HepG2 (cell line): ENCODE data around the gene TPGS1. TPM values are rescaled to one million over a fixed set of nuclear protein-coding genes. Genes with fewer than 3 reads are reported as not detected.

Experiments
- CBX1 ChIP-seq: IDR thresholded peaks from one replicate; pipeline ENCODE4 v1.6.1; 2016; ENCODE audit warnings: antibody characterized with exemption, low read depth
- EEA1 ChIP-seq: sonication (generic); formaldehyde crosslinking; IDR thresholded peaks from 2 replicates; pipeline ENCODE4 v1.5.1; 2020; ENCODE audit warnings: mild to moderate bottlenecking, missing genetic modification reagents, borderline replicate concordance
- FOXO1 ChIP-seq: sonication (generic); formaldehyde crosslinking; IDR thresholded peaks from 2 replicates; pipeline ENCODE4 v1.4.0; 2020; ENCODE audit warnings: missing genetic modification reagents
- GATAD2A ChIP-seq: IDR thresholded peaks from 2 replicates; pipeline ENCODE4 v1.6.1; 2016
- GPBP1L1 ChIP-seq: sonication (generic); formaldehyde crosslinking; IDR thresholded peaks from 2 replicates; pipeline ENCODE4 v1.5.0; 2020; ENCODE audit warnings: mild to moderate bottlenecking, missing genetic modification reagents
- HDAC1 ChIP-seq: sonication (generic); formaldehyde crosslinking; IDR thresholded peaks from 2 replicates; pipeline ENCODE4 v1.5.1; 2020; ENCODE audit warnings: mild to moderate bottlenecking, missing genetic modification reagents
- HNRNPL ChIP-seq: fragments of 200-400 bp; formaldehyde crosslinking; IDR thresholded peaks from 2 replicates; pipeline ENCODE4 v1.6.1; 2017; ENCODE audit warnings: mild to moderate bottlenecking, low read depth, low read length
- MED1 ChIP-seq: sonication (generic); formaldehyde crosslinking; IDR thresholded peaks from 2 replicates; pipeline ENCODE4 v1.4.0; 2020; ENCODE audit warnings: missing genetic modification reagents
- NFKB2 ChIP-seq: sonication (generic); formaldehyde crosslinking; IDR thresholded peaks from 2 replicates; pipeline ENCODE4 v1.4.0; 2020; ENCODE audit warnings: missing genetic modification reagents, borderline replicate concordance
- PHF8 ChIP-seq: sonication (generic); formaldehyde crosslinking; IDR thresholded peaks from 2 replicates; pipeline ENCODE4 v1.5.0; 2020; ENCODE audit warnings: missing genetic modification reagents
- POGZ ChIP-seq: sonication (generic); formaldehyde crosslinking; IDR thresholded peaks from 2 replicates; pipeline ENCODE4 v1.4.0; 2020; ENCODE audit warnings: mild to moderate bottlenecking, missing genetic modification reagents
- SALL2 ChIP-seq: sonication (generic); formaldehyde crosslinking; IDR thresholded peaks from 2 replicates; pipeline ENCODE4 v1.8.1; 2023; ENCODE audit warnings: mild to moderate bottlenecking, missing genetic modification reagents, inconsistent platforms
- SIN3A ChIP-seq: IDR thresholded peaks from 2 replicates; pipeline ENCODE4 v1.6.1; 2011; ENCODE audit warnings: low read depth, mild to moderate bottlenecking, control low read depth, low read length, borderline replicate concordance
- TEAD3 ChIP-seq: optimal IDR thresholded peaks from 2 replicates; pipeline ENCODE3; 2016; ENCODE audit warnings: borderline replicate concordance
- ZHX1 ChIP-seq: sonication (generic); formaldehyde crosslinking; IDR thresholded peaks from 2 replicates; pipeline ENCODE4 v1.8.1; 2022; ENCODE audit warnings: low read depth, mild to moderate bottlenecking, missing genetic modification reagents
- ZNF230 ChIP-seq: sonication (generic); formaldehyde crosslinking; IDR thresholded peaks from 2 replicates; pipeline ENCODE4 v1.4.0; 2020; ENCODE audit warnings: mild to moderate bottlenecking, missing genetic modification reagents
- ZNF350 ChIP-seq: sonication (generic); formaldehyde crosslinking; IDR thresholded peaks from 2 replicates; pipeline ENCODE4 v1.4.0; 2020; ENCODE audit warnings: mild to moderate bottlenecking, low read depth, missing genetic modification reagents, borderline replicate concordance
- ZNF512B ChIP-seq: sonication (generic); formaldehyde crosslinking; IDR thresholded peaks from 2 replicates; pipeline ENCODE4 v1.5.1; 2020; ENCODE audit warnings: missing genetic modification reagents, mild to moderate bottlenecking, borderline replicate concordance
- ZNF563 ChIP-seq: sonication (generic); formaldehyde crosslinking; IDR thresholded peaks from 2 replicates; pipeline ENCODE4 v1.8.0; 2022; ENCODE audit warnings: mild to moderate bottlenecking, moderate library complexity, missing genetic modification reagents
- ZNF850 ChIP-seq: sonication (generic); formaldehyde crosslinking; conservative IDR thresholded peaks from 2 replicates; pipeline ENCODE4 v1.9.0; 2021; ENCODE audit warnings: mild to moderate bottlenecking, missing genetic modification reagents
- polyA plus RNA-seq, 8 experiments: library from polyadenylated mRNA; depleted of rRNA in 3 of 8; stranded (reverse) in 7 of 8; unstranded in 1 of 8; fragments of >200 nt; fragmentation: Illumina TruSeq in 4 of 8; extraction: Trizol in 4 of 8; gene quantifications; 2 replicates each; pipeline versions ENCODE4 v1.2.1 to v1.2.3, GENCODE V29; 2011 to 2016; ENCODE audit warnings: low read depth in 4 of 8, missing spikeins in 1 of 8, mixed read lengths in 1 of 8; ENCODE audit not compliant: insufficient read depth in 1 of 8
- total RNA-seq, 5 experiments: library from RNA; depleted of rRNA; stranded (reverse); fragments of >200 nt; fragmentation: Illumina TruSeq; extraction: Trizol; gene quantifications; 2 replicates each; pipeline ENCODE4 v1.2.3, GENCODE V29; 2016; ENCODE audit warnings: low read depth in 1 of 5

Gene TPGS1
- total and polyA plus RNA-seq, 2 of the 13 experiments (the other 11 are each of a cell fraction or from before 2014, with no cell fraction given), result 1.1 to 6.2 TPM

- no peak; the same call in 1 of the 2 replicates for TF ChIP-seq ZNF350 (CRISPR knock-in tag)
- 0 out of 2 replicates have a peak, but pooled peaks have one; percentile 59 for TF ChIP-seq SIN3A
- TF ChIP-seq HDAC1, result peak; percentile 36; the same call in 1 of the 2 replicates
- TF ChIP-seq CBX1, result no peak
- TF ChIP-seq MED1 (CRISPR knock-in tag), result no peak
- 0 out of 2 replicates have a peak, but pooled peaks have one; percentile 12 for TF ChIP-seq POGZ (CRISPR knock-in tag)
- TF ChIP-seq EEA1, result no peak
- TF ChIP-seq GPBP1L1, result no peak
- no peak; the same call in 1 of the 2 replicates for TF ChIP-seq FOXO1 (CRISPR knock-in tag)
- TF ChIP-seq ZNF563, result 0 out of 2 replicates have a peak, but pooled peaks have one; percentile 6
- peak; percentile 69; the same call in 1 of the 2 replicates for TF ChIP-seq ZNF230
- no peak for TF ChIP-seq ZHX1
- TF ChIP-seq GATAD2A (CRISPR knock-in tag), result 0 out of 2 replicates have a peak, but pooled peaks have one; percentile 44
- 0 out of 2 replicates have a peak, but pooled peaks have one; percentile 32 for TF ChIP-seq HNRNPL
- TF ChIP-seq PHF8 (CRISPR knock-in tag), result peak; percentile 62
- TF ChIP-seq ZNF850, result no peak
- TF ChIP-seq TEAD3 (CRISPR knock-in tag), result peak; percentile 46
- TF ChIP-seq SALL2, result peak; percentile 54; the same call in 1 of the 2 replicates
- TF ChIP-seq NFKB2 (CRISPR knock-in tag), result 0 out of 2 replicates have a peak, but pooled peaks have one; percentile 68
- TF ChIP-seq ZNF512B, result peak; percentile 40; the same call in 1 of the 2 replicates
Measured at GRCh38 chr19:532561-533363, 25.5 kb downstream of the TPGS1 start (continued).
